ENCODE measurements around the gene CSPG5.

The CSPG5 gene

GRCh38 chr3:47578691-47579632 is at the start of gene CSPG5:
Gene CSPG5 (minus strand): TSS chr3:47578865. CDS start chr3:47578693, 172 bp downstream.
- no peak for DNase-seq (ENCODE audit: low spot score)

- DNase-seq (ENCODE audit: low spot score): no peak
These were observed 49.8 kb upstream of the CSPG5 start for GRCh38 chr3:47628426-47628825.

GRCh38 chr3:47622671-47623461 is 44.2 kb upstream of the CSPG5 start:
- no peak for DNase-seq (ENCODE audit: low spot score)

- no peak for DNase-seq (ENCODE audit: low spot score)
These were observed 38.7 kb upstream of the CSPG5 start for GRCh38 chr3:47617086-47618010.

- DNase-seq (ENCODE audit: low spot score): no peak
These were observed 36.1 kb upstream of the CSPG5 start for GRCh38 chr3:47614788-47615187.

- no peak for DNase-seq (ENCODE audit: low spot score)
These were observed 35.1 kb upstream of the CSPG5 start for GRCh38 chr3:47613722-47614121.

GRCh38 chr3:47612879-47613278 is 34.2 kb upstream of the CSPG5 start:
- no peak for DNase-seq (ENCODE audit: low spot score)

- no peak for DNase-seq (ENCODE audit: low spot score)
These were observed 33.5 kb upstream of the CSPG5 start for GRCh38 chr3:47612178-47612577.

GRCh38 chr3:47611576-47611975 is 32.9 kb upstream of the CSPG5 start:
- DNase-seq (ENCODE audit: low spot score): no peak

GRCh38 chr3:47610583-47610982 is 31.9 kb upstream of the CSPG5 start:
- no peak for DNase-seq (ENCODE audit: low spot score)

GRCh38 chr3:47607335-47607734 is 28.7 kb upstream of the CSPG5 start:
- DNase-seq (ENCODE audit: low spot score): no peak

GRCh38 chr3:47606165-47606564 is 27.5 kb upstream of the CSPG5 start:
- no peak for DNase-seq (ENCODE audit: low spot score)

GRCh38 chr3:47605652-47606051 is 27.0 kb upstream of the CSPG5 start:
- no peak for DNase-seq (ENCODE audit: low spot score)

GRCh38 chr3:47604145-47604544 is 25.5 kb upstream of the CSPG5 start:
- no peak for DNase-seq (ENCODE audit: low spot score)

- no peak for DNase-seq (ENCODE audit: low spot score)
These were observed 24.7 kb upstream of the CSPG5 start for GRCh38 chr3:47603332-47603731.

- DNase-seq (ENCODE audit: low spot score): no peak
These were observed 22.6 kb upstream of the CSPG5 start for GRCh38 chr3:47601281-47601680.

- DNase-seq (ENCODE audit: low spot score): no peak
These were observed 16.1 kb upstream of the CSPG5 start for GRCh38 chr3:47594792-47595191.

GRCh38 chr3:47592066-47592795 is 13.6 kb upstream of the CSPG5 start:
- no peak for DNase-seq (ENCODE audit: low spot score)

- no peak for DNase-seq (ENCODE audit: low spot score)
These were observed 11.6 kb upstream of the CSPG5 start for GRCh38 chr3:47590216-47590615.

GRCh38 chr3:47588587-47588986 is 9.9 kb upstream of the CSPG5 start:
- no peak for DNase-seq (ENCODE audit: low spot score)

GRCh38 chr3:47588053-47588452 is 9.4 kb upstream of the CSPG5 start:
- no peak for DNase-seq (ENCODE audit: low spot score)
